GM12891 (cell line): Measurements from ENCODE around the gene NSD1.
"Not testable (repeated sequence)": the region's sequence is repeated elsewhere in the genome, so short reads cannot be mapped to it uniquely, and the experiment has no call there.

Source experiments
- POLR2A ChIP-seq: IDR thresholded peaks from 2 replicates; pipeline ENCODE4 v1.6.1; 2011; ENCODE audit warnings: low read depth, low read length, control low read depth
- POLR2AphosphoS5 ChIP-seq: IDR thresholded peaks from 2 replicates; pipeline ENCODE4 v1.6.1; 2011; ENCODE audit warnings: low read depth, low read length, control low read depth
- POU2F2 ChIP-seq: IDR thresholded peaks from 2 replicates; pipeline ENCODE4 v1.6.1; 2011; ENCODE audit warnings: low read depth, mild to moderate bottlenecking, control low read depth, low read length, moderate library complexity

- not testable (repeated sequence) for TF ChIP-seq POLR2A, POU2F2, POLR2AphosphoS5
These were observed 172.6 kb downstream of the NSD1 start for GRCh38 chr5:177306103-177306640.
